Left ventricle myocardium superior (tissue), 1 donor: ENCODE measurements around the gene VPS16. TPM values are rescaled to one million over a fixed set of nuclear protein-coding genes. Genes with fewer than 3 reads are reported as not detected.
"Not testable (repeated sequence)": the region's sequence is repeated elsewhere in the genome, so short reads cannot be mapped to it uniquely, and the experiment has no call there.

Source experiments
- ATAC-seq: fragments of 200-7000 bp; cut with Tn5 transposase; one replicate; pipeline ENCODE4 v1.9.1; 2020; ENCODE audit warnings: mild to moderate bottlenecking, moderate library complexity
- DNase-seq: peaks from one replicate; pipeline ENCODE4 v3.0.0-alpha.2; 2020
- intact Hi-C: fragments of 100-400 bp; cut with micrococcal nuclease; formaldehyde crosslinking; loops from one replicate; pipeline ENCODE4 v1.11.0; 2022
- total RNA-seq: library from RNA; stranded (reverse); fragmentation: NEBNext Ultra II Directional; extraction: Animal tissue kit (Norgen Biotek cat#: 25700); gene quantifications from one replicate; pipeline ENCODE4 v1.2.1, GENCODE V29; 2021
- donor health status: DM: no; HTN: yes; CAD: no; lungs with severe emphysema.

Gene VPS16
- total RNA-seq, 1 donor from 2014 or later = 15.8 TPM

- DNase-seq (no peak), ATAC-seq (no peak)
- intact Hi-C loops = no loop called here
Measured at GRCh38 chr20:2826655-2827054, 13.9 kb upstream of the VPS16 start.

DNA sequence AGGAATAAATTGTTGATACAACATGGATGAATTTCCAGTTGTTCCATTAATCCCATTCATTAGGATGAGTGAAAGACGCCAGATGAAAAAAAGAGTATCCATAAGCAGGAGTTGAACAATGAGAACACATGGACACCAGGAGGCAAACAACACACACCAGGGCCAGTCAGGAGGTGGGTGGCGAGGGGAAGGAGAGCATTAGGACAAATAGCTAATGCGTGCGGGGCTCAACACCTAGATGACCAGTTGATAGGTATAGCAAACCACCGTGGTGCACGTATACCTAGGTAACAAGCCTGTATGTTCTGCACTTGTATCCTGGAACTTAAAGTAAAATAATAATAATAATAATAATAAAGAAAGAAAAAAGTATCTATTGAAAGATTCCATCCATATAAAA lies 11.2 kb upstream of the VPS16 start:
- no peak for ATAC-seq

GRCh38 chr20:2831206-2831605 lies 9.3 kb upstream of the VPS16 start:
- ATAC-seq, DNase-seq, intact Hi-C loops: not testable (repeated sequence)

More for the DNA sequence above, 11.2 kb upstream of the VPS16 start:
- intact Hi-C loops = no loop called here
- no peak for DNase-seq

DNA sequence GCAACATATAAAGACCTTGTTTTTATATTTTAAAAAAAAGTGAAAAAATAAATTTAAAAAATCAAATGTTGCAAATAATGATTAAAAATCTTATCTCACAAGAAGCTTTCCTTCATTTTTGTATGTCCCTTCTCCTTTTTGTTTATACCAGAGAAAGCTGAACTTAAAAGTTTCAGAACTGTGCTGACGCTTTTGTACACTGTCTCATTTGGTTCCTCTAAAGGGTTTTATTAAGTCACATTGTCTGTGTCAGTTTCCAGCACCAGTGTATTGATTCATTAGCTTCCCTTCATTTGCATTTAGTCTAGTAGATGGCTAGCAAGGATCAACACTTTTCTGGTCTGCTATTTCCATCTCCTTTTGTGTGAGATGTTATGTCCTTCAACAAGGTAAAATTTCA lies 6.8 kb upstream of the VPS16 start:
- DNase-seq (no peak), ATAC-seq (no peak)
- intact Hi-C loops = no loop called here

- ATAC-seq (no peak), DNase-seq (no peak)
- intact Hi-C loops = no loop called here
Measured at GRCh38 chr20:2834401-2835110, 6.0 kb upstream of the VPS16 start.

- intact Hi-C loops = no loop called here
- DNase-seq (no peak), ATAC-seq (no peak)
Measured at GRCh38 chr20:2835331-2835796, 5.2 kb upstream of the VPS16 start.

GRCh38 chr20:2836035-2836434 lies 4.5 kb upstream of the VPS16 start:
- ATAC-seq (no peak), DNase-seq (no peak)
- intact Hi-C loops = no loop called here

GRCh38 chr20:2837221-2837960 lies 3.2 kb upstream of the VPS16 start:
- DNase-seq = no peak
- intact Hi-C loops = no loop called here
- no peak for ATAC-seq

DNA sequence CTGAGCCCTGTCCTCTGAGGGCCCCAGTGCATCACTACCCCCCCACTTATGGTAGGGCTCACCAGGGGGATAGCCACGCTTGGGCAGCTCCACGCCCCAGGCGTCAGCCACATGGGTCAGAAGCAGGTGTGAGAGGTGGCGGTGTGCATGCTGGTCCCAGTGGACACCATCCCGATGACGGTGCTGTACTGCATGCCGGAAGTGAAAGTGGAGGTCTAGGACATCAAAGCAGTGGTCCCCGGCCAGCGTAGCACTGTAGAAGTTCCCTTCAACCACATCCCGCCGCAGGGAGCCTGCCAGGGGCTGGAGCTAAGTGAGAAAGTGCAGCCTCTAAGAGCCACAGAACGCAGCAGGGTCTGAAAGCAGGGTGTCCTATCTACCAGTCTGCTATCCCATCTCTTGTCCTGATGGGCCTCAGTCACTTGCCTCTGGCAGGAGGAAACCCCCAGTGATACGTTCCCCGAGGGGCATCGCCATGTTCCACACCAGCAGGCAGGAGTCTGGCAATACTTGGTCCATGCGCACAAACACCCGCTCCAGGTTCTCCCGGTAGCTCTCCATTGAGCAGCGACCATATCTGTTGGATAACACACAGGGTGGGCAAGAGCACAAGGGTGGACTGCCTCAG lies 2.3 kb upstream of the VPS16 start:
- DNase-seq = no peak
- ATAC-seq = no peak

GRCh38 chr20:2838847-2839671 lies 1.5 kb upstream of the VPS16 start:
- intact Hi-C loops = no loop called here
- DNase-seq = no peak

More for the DNA sequence above, 2.3 kb upstream of the VPS16 start:
- intact Hi-C loops = no loop called here

GRCh38 chr20:2839732-2840137 lies 810 bp upstream of the VPS16 start:
- DNase-seq (no peak), ATAC-seq (no peak)
- intact Hi-C loops = no loop called here

More at GRCh38 chr20:2838847-2839671, 1.5 kb upstream of the VPS16 start:
- no peak for ATAC-seq

DNA sequence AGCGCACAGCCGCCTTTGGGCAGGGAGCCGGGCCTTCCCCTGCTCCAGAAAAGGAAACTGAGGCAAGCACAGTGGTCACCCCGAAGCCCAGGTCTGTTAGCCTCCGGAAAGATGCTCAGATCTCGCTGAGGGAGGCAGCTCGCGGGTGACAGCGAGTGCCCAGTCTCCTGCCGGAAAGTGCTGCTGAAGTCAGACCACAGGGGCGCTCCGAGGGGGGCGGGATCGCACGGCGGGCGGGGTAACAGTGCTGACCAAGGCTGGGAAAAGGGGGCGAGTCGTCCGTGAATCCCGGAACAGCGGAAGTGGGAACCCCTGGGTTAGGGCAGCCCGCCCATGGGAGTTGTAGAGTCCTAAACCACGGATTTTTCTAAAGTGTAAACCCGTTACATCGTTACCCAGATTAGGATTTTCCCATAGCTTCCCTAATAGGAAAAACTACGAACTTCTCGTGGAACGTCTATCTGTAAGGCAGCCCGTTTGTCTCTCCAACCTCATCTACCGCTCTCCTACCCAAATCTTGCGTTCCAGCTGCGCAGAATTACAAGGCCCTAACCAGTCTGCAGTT lies 504 bp downstream of the VPS16 start:
- DNase-seq (peak; percentile 78), ATAC-seq (peak; percentile 65)
- intact Hi-C loops = no loop called here

GRCh38 chr20:2845607-2846006 lies 5.1 kb downstream of the VPS16 start:
- ATAC-seq = no peak

DNA sequence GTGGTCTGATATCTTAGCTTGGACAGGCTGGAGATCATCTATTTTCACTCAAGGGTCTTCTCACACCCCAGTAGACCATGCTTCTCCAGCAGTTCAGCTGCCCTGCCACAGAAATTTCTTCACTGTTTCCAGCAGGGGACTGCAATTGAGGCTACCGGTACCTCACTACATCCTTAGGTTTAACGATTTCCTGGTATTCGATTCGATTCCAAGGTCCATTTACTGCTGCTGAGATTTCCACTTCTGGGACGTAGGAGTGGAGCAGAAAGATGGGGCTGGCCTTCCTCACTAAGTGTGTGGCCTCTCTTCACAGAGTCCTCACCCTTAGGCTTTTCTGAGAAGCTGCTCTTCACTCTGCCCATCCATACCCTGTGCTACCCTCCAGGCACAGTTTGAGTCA lies 6.2 kb downstream of the VPS16 start:
- ATAC-seq = no peak
- intact Hi-C loops = no loop called here
- DNase-seq = no peak

More at GRCh38 chr20:2845607-2846006, 5.1 kb downstream of the VPS16 start:
- DNase-seq = no peak
- intact Hi-C loops = no loop called here

GRCh38 chr20:2847802-2848201 lies 7.3 kb downstream of the VPS16 start:
- ATAC-seq = no peak

GRCh38 chr20:2849529-2849928 lies 9.0 kb downstream of the VPS16 start:
- intact Hi-C loops = no loop called here
- ATAC-seq = no peak
- DNase-seq = no peak

More at GRCh38 chr20:2847802-2848201, 7.3 kb downstream of the VPS16 start:
- intact Hi-C loops = no loop called here
- no peak for DNase-seq

DNA sequence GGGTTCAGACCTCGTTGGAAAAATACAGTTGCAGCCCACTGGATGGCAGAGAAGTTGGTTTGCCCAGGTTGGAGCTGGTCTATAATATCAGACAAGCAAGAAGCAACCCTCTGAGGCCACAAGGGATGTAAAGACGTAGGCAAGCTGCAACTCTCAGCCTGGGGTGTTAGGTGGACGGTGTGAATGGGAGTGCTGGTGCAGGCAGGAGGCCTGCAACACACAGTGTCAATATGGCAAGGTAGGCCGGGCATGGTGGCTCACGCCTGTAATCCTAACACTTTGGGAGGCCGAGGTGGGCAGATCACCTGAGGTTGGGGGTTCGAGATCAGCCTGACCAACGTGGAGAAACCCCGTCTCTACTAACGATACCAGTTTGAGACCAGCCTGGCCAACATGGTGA lies 10.5 kb downstream of the VPS16 start:
- ATAC-seq = no peak
- DNase-seq = no peak
- intact Hi-C loops = no loop called here

GRCh38 chr20:2858591-2858990 lies 18.0 kb downstream of the VPS16 start:
- intact Hi-C loops = no loop called here
- DNase-seq = no peak
- no peak for ATAC-seq
